ENCODE data around the gene MICAL3. TPM values are rescaled to one million over a fixed set of nuclear protein-coding genes. Genes with fewer than 3 reads are reported as not detected.

MICAL3 gene
- total RNA-seq, 1 donor from 2014 or later, result 103 TPM

DNA sequence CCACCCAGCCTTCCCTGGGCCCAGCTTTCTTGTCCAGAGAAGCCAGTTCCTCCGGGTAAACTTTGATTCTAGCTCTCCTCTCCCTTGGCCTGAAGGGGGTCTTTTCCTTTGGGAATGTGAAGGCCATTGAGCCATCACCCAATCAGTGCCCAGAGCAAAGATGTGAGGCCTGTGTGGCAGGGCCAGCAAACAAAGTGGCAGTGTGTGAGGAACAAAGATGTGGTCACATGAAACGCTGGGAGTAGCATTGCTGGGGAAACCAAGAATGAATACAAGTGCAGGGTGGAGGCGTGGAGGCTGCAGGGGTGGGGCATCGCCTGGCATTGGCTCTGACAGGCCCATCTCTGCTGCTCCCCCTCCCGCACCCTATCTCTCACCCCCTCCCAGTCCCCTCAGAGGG is 158.2 kb downstream of the MICAL3 start:
- peaks cover 27% of the 10 kb centered on the region for H3K36me3 Mint-ChIP-seq
- no peak for TF ChIP-seq CTCF (IDR thresholded peaks at IDR 0.05; ENCODE audit: unreplicated experiment)
- H3K27ac Mint-ChIP-seq, result no peak overlapping the region
- peaks cover 6% of the 10 kb centered on the region for H3K4me1 Mint-ChIP-seq
- H3K4me3 Mint-ChIP-seq, result no peak overlapping the region
- no peaks in the 10 kb centered on the region for H3K9me3 Mint-ChIP-seq
- no peak for DNase-seq (ENCODE audit: low spot score in 2 of 2, unreplicated experiment in 2 of 2)
- no peaks in the 10 kb centered on the region for H3K27me3 Mint-ChIP-seq (ENCODE audit: low read depth)

GRCh38 chr22:17865183-17866055 is 158.9 kb downstream of the MICAL3 start:
- Mint-ChIP-seq H3K27me3 (ENCODE audit: low read depth) (no peaks in the 10 kb centered on the region), H3K36me3 (peaks cover 24% of the 10 kb centered on the region), H3K27ac (no peak overlapping the region), H3K4me1 (peaks cover 6% of the 10 kb centered on the region), H3K4me3 (no peak overlapping the region), H3K9me3 (no peaks in the 10 kb centered on the region)
- TF ChIP-seq CTCF (IDR thresholded peaks at IDR 0.05; ENCODE audit: unreplicated experiment), result no peak
- DNase-seq (ENCODE audit: low spot score in 2 of 2, unreplicated experiment in 2 of 2), result no peak

DNA sequence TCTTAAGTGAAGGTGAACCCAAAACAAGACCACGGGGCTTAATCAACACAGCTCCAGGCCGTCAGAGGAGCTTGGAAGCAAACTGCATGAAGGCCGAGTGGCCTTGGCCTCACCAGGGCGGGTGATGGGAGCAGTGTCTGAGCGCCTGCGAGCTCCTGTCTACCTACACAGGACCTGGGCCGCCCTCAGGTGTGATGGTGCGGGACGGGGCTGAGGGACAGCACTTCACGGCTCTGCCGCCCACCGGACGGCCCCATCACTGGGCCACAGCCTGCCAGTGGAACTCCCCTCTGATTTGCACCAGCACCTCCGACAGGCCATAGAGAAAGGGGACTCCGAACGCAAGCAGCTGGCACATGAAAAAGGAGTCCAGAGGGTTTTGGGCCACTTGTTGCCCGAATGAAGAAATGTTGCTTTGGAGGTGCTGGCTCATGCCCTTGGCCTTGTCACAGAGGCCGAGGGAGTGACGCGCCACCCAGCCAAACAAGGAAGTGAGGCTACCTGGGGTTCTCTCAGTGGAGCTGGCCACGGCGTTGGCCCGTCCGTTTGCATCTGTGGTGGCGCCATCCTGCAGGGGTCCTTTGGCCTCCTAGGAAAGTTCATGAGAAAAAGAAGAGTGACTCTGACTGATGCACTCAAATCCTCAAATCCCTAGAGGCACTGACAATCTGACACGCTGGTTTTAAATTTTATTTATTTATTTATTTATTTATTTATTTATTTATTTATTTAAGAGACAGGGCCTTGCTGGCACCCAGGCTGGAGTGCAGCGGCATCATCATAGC is 159.8 kb downstream of the MICAL3 start:
- Mint-ChIP-seq H3K4me1 (peaks cover 6% of the 10 kb centered on the region), H3K9me3 (no peaks in the 10 kb centered on the region), H3K36me3 (peaks cover 20% of the 10 kb centered on the region), H3K27me3 (ENCODE audit: low read depth) (no peaks in the 10 kb centered on the region), H3K4me3 (no peak overlapping the region), H3K27ac (no peak overlapping the region)
- no peak for TF ChIP-seq CTCF (IDR thresholded peaks at IDR 0.05; ENCODE audit: unreplicated experiment)
- no peak for DNase-seq (ENCODE audit: low spot score in 2 of 2, unreplicated experiment in 2 of 2)

DNA sequence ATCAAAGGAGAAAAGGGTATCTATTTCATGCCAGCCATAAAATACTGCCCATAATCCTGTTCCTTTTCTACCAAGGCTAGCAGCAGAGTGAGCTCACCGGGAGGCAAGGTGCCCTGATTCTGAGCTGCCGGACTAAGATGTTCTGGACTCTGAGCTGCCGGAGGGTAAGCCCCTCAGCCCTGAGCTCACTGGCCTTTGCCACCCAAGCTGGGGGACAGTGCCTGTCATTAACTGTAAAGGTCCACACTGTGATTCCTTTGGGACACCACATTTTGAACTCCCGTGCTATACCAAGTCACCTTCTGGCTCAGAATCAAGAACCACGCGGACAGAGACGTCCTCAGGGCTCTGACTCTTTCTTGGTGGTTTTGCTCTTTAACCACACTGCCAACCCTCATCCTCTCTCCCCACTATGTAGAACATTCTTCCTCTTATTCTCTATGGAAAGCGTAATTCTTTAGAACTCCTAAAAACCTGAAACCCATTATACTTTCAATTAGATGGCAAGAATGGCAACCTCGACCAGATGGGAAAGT is 161.6 kb downstream of the MICAL3 start:
- Mint-ChIP-seq H3K36me3 (peaks cover 16% of the 10 kb centered on the region), H3K27ac (no peak overlapping the region), H3K27me3 (ENCODE audit: low read depth) (no peaks in the 10 kb centered on the region)

GRCh38 chr22:17861909-17862308 is 162.5 kb downstream of the MICAL3 start:
- no peak overlapping the region for H3K27ac Mint-ChIP-seq

More for the DNA sequence above, 161.6 kb downstream of the MICAL3 start:
- TF ChIP-seq CTCF (IDR thresholded peaks at IDR 0.05; ENCODE audit: unreplicated experiment), result no peak
- H3K9me3 Mint-ChIP-seq, result no peaks in the 10 kb centered on the region
- peaks cover 4% of the 10 kb centered on the region for H3K4me1 Mint-ChIP-seq
- no peak overlapping the region for H3K4me3 Mint-ChIP-seq
- no peak for DNase-seq (ENCODE audit: low spot score in 2 of 2, unreplicated experiment in 2 of 2)

More at GRCh38 chr22:17861909-17862308, 162.5 kb downstream of the MICAL3 start:
- Mint-ChIP-seq H3K4me1 (no peaks in the 10 kb centered on the region), H3K4me3 (no peak overlapping the region), H3K9me3 (no peaks in the 10 kb centered on the region), H3K36me3 (peaks cover 16% of the 10 kb centered on the region), H3K27me3 (ENCODE audit: low read depth) (no peaks in the 10 kb centered on the region)
- no peak for TF ChIP-seq CTCF (IDR thresholded peaks at IDR 0.05; ENCODE audit: unreplicated experiment)
- no peak for DNase-seq (ENCODE audit: low spot score in 2 of 2, unreplicated experiment in 2 of 2)

All from mesothelial cell of epicardium (in vitro differentiated cells).